DOHH2 (cell line): ENCODE results near the gene EXD3.

Source experiments
- H3F3A ChIP-seq: fragments of 200-600 bp; sonication (generic), shearing (Covaris generic); 2 replicates; pipeline ENCODE4 v1.6.0; 2016; ENCODE audit warnings: antibody characterized with exemption, mild to moderate bottlenecking; ENCODE audit not compliant: control insufficient read depth, insufficient read depth
- H3K27ac ChIP-seq: fragments of 200-600 bp; sonication (generic); 2 replicates; pipeline ENCODE4 v1.5.1; 2014; ENCODE audit warnings: low read depth, mild to moderate bottlenecking, low read length, moderate library complexity
- H3K27me3 ChIP-seq: fragments of 200-600 bp; sonication (generic); 2 replicates; pipeline ENCODE4 v1.6.1; 2014; ENCODE audit warnings: mild to moderate bottlenecking, low read length, mixed read lengths; ENCODE audit not compliant: control insufficient read depth
- H3K36me3 ChIP-seq: fragments of 200-600 bp; sonication (generic); 2 replicates; pipeline ENCODE4 v1.6.1; 2014; ENCODE audit warnings: mild to moderate bottlenecking, low read length, moderate library complexity, mixed read lengths; ENCODE audit not compliant: control insufficient read depth
- H3K4me1 ChIP-seq: fragments of 200-600 bp; sonication (generic); 2 replicates; pipeline ENCODE4 v1.6.1; 2014; ENCODE audit warnings: mild to moderate bottlenecking, low read length, mixed read lengths; ENCODE audit not compliant: control insufficient read depth
- H3K4me2 ChIP-seq: fragments of 200-600 bp; sonication (generic); 2 replicates; pipeline ENCODE4 v1.6.0; 2014; ENCODE audit warnings: mild to moderate bottlenecking, low read length, moderate library complexity
- H3K4me3 ChIP-seq: fragments of 200-600 bp; sonication (generic); 2 replicates; pipeline ENCODE4 v1.5.1; 2014; ENCODE audit warnings: mild to moderate bottlenecking, low read length, mixed read lengths
- H3K79me2 ChIP-seq: fragments of 200-600 bp; sonication (generic); 2 replicates; pipeline ENCODE4 v1.6.1; 2014; ENCODE audit warnings: mild to moderate bottlenecking, low read length, mixed read lengths; ENCODE audit not compliant: control insufficient read depth
- H3K9me2 ChIP-seq: fragments of 200-600 bp; sonication (generic); replicated peaks from 2 replicates; pipeline ENCODE4 v1.6.1; 2014; ENCODE audit warnings: mild to moderate bottlenecking, low read length, mixed read lengths; ENCODE audit not compliant: control insufficient read depth
- H3K9me3 ChIP-seq: fragments of 200-600 bp; sonication (generic); 2 replicates; pipeline ENCODE4 v1.6.1; 2014; ENCODE audit warnings: antibody characterized with exemption, low read length, mixed read lengths; ENCODE audit not compliant: control insufficient read depth, insufficient read depth
- H4K20me1 ChIP-seq: fragments of 200-600 bp; sonication (generic); 2 replicates; pipeline ENCODE4 v1.6.0; 2014; ENCODE audit warnings: low read depth, mild to moderate bottlenecking, antibody characterized with exemption, low read length, moderate library complexity; ENCODE audit not compliant: control insufficient read depth, insufficient read depth
- CTCF ChIP-seq: fragments of 200-600 bp; sonication (generic); IDR thresholded peaks from one replicate; pipeline ENCODE4 v1.5.1; 2014; ENCODE audit warnings: antibody characterized with exemption, mild to moderate bottlenecking, low read depth, low read length; ENCODE audit not compliant: poor library complexity, severe bottlenecking
- EZH2phosphoT487 ChIP-seq: fragments of 200-600 bp; sonication (generic); IDR thresholded peaks from 2 replicates; pipeline ENCODE4 v1.6.1; 2017; ENCODE audit warnings: borderline replicate concordance, mild to moderate bottlenecking, antibody characterized with exemption, low read length, moderate library complexity, mixed read lengths

The EXD3 gene

GRCh38 chr9:137445275-137445807 is 22.4 kb upstream of the EXD3 start:
- H3K36me3 ChIP-seq = peaks cover 17% of the 10 kb centered on the region
- no peak overlapping the region for H3K27ac ChIP-seq
- no peaks in the 10 kb centered on the region for H3K9me2 ChIP-seq
- peaks cover 12% of the 10 kb centered on the region for H3F3A ChIP-seq
- 0 out of 2 replicates have a peak, but pooled peaks cover 4% of the 10 kb centered on the region for H3K27me3 ChIP-seq
- no peaks in the 10 kb centered on the region; the same call in 1 of the 2 replicates for H4K20me1 ChIP-seq
- peaks cover 38% of the 10 kb centered on the region for H3K4me1 ChIP-seq
- peak overlapping the region; percentile 43; the same call in 1 of the 2 replicates for H3K4me3 ChIP-seq
- no peaks in the 10 kb centered on the region for H3K9me3 ChIP-seq
- H3K4me2 ChIP-seq = peak overlapping the region; percentile 63
- H3K79me2 ChIP-seq = no peaks in the 10 kb centered on the region
- TF ChIP-seq EZH2phosphoT487 (no peak), CTCF (peak; percentile 74)

- H3K27ac ChIP-seq = no peak overlapping the region
- no peaks in the 10 kb centered on the region for H3K9me2 ChIP-seq
- 0 out of 2 replicates have a peak, but pooled peaks cover 4% of the 10 kb centered on the region for H3K27me3 ChIP-seq
- peaks cover 33% of the 10 kb centered on the region for H3K4me1 ChIP-seq
- H3K79me2 ChIP-seq = no peaks in the 10 kb centered on the region
- no peaks in the 10 kb centered on the region; the same call in 1 of the 2 replicates for H4K20me1 ChIP-seq
- H3K9me3 ChIP-seq = no peaks in the 10 kb centered on the region
- H3K4me2 ChIP-seq = no peak overlapping the region
- no peak overlapping the region for H3K4me3 ChIP-seq
- H3K36me3 ChIP-seq = peaks cover 8% of the 10 kb centered on the region
- H3F3A ChIP-seq = peaks cover 12% of the 10 kb centered on the region
- TF ChIP-seq CTCF (no peak), EZH2phosphoT487 (no peak)
Measured at GRCh38 chr9:137444106-137444790, 21.3 kb upstream of the EXD3 start.

GRCh38 chr9:137441935-137442321 is 19.0 kb upstream of the EXD3 start:
- Histone ChIP-seq H3K36me3 (no peaks in the 10 kb centered on the region), H3K27me3 (0 out of 2 replicates have a peak, but pooled peaks cover 4% of the 10 kb centered on the region), H3K9me3 (no peaks in the 10 kb centered on the region), H4K20me1 (no peaks in the 10 kb centered on the region; the same call in 1 of the 2 replicates), H3K4me1 (peaks cover 29% of the 10 kb centered on the region), H3K4me2 (no peak overlapping the region; the same call in 1 of the 2 replicates), H3K27ac (no peak overlapping the region), H3K9me2 (no peaks in the 10 kb centered on the region), H3K4me3 (no peak overlapping the region), H3K79me2 (no peaks in the 10 kb centered on the region), H3F3A (peaks cover 12% of the 10 kb centered on the region)
- TF ChIP-seq EZH2phosphoT487 = no peak
- TF ChIP-seq CTCF = no peak
